KMS-11 (cell line): ENCODE data around the gene PRRX1.

Experiments used
- H2AFZ ChIP-seq: fragments of 200-600 bp; sonication (generic); 2 replicates; pipeline ENCODE4 v1.6.1; 2016; ENCODE audit warnings: antibody characterized with exemption, mixed run types, low read depth
- H3K27ac ChIP-seq: fragments of 200-600 bp; sonication (generic); 2 replicates; pipeline ENCODE4 v1.6.1; 2016; ENCODE audit warnings: mild to moderate bottlenecking, mixed run types
- H3K27me3 ChIP-seq: fragments of 200-600 bp; sonication (generic); 2 replicates; pipeline ENCODE4 v1.6.1; 2017; ENCODE audit warnings: mild to moderate bottlenecking, low read depth, mixed run types, moderate library complexity; ENCODE audit not compliant: insufficient read depth
- H3K36me3 ChIP-seq: fragments of 200-600 bp; sonication (generic); 2 replicates; pipeline ENCODE4 v1.6.1; 2017; ENCODE audit warnings: mild to moderate bottlenecking, mixed run types; ENCODE audit not compliant: insufficient read depth
- H3K4me1 ChIP-seq: fragments of 200-600 bp; sonication (generic); 2 replicates; pipeline ENCODE4 v1.6.1; 2016; ENCODE audit warnings: mild to moderate bottlenecking, low read depth, mixed run types; ENCODE audit not compliant: poor library complexity, severe bottlenecking
- H3K4me2 ChIP-seq: fragments of 200-600 bp; sonication (generic); 2 replicates; pipeline ENCODE4 v1.7.0; 2016; ENCODE audit warnings: mild to moderate bottlenecking, mixed run types
- H3K4me3 ChIP-seq: fragments of 200-600 bp; sonication (generic); IDR thresholded peaks from 2 replicates; pipeline ENCODE4 v1.6.1; 2017; ENCODE audit warnings: low read depth, low read length, mixed read lengths; ENCODE audit not compliant: insufficient read depth
- H3K79me2 ChIP-seq: fragments of 200-600 bp; sonication (generic); 2 replicates; pipeline ENCODE4 v1.6.1; 2016; ENCODE audit warnings: low read depth, mixed run types; ENCODE audit not compliant: insufficient read depth
- H3K9ac ChIP-seq: fragments of 200-600 bp; sonication (generic); 2 replicates; pipeline ENCODE4 v1.6.1; 2016; ENCODE audit warnings: mild to moderate bottlenecking, mixed run types
- H4K20me1 ChIP-seq: fragments of 200-600 bp; sonication (generic); 2 replicates; pipeline ENCODE4 v1.6.1; 2016; ENCODE audit warnings: mild to moderate bottlenecking, mixed run types; ENCODE audit not compliant: insufficient read depth
- TF ChIP-seq, protein P1 (sequence below): fragments of 200-600 bp; sonication (generic); conservative IDR thresholded peaks from 2 replicates; pipeline ENCODE4 v1.6.1; 2017; ENCODE audit warnings: low read depth, mild to moderate bottlenecking, antibody characterized with exemption, low read length, moderate library complexity, mixed read lengths

Gene PRRX1

GRCh38 chr1:170663404-170664092, 383 bp upstream of the PRRX1 start:
- H3K4me1 ChIP-seq: no peaks in the 10 kb centered on the region
- no peak overlapping the region for H3K27ac ChIP-seq
- no peak overlapping the region for H2AFZ ChIP-seq
- no peaks in the 10 kb centered on the region for H3K27me3 ChIP-seq
- no peak overlapping the region for H3K4me3 ChIP-seq
- H3K4me2 ChIP-seq: no peak overlapping the region
- TF ChIP-seq, protein P1, sequence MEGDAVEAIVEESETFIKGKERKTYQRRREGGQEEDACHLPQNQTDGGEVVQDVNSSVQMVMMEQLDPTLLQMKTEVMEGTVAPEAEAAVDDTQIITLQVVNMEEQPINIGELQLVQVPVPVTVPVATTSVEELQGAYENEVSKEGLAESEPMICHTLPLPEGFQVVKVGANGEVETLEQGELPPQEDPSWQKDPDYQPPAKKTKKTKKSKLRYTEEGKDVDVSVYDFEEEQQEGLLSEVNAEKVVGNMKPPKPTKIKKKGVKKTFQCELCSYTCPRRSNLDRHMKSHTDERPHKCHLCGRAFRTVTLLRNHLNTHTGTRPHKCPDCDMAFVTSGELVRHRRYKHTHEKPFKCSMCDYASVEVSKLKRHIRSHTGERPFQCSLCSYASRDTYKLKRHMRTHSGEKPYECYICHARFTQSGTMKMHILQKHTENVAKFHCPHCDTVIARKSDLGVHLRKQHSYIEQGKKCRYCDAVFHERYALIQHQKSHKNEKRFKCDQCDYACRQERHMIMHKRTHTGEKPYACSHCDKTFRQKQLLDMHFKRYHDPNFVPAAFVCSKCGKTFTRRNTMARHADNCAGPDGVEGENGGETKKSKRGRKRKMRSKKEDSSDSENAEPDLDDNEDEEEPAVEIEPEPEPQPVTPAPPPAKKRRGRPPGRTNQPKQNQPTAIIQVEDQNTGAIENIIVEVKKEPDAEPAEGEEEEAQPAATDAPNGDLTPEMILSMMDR: no peak
- no peaks in the 10 kb centered on the region for H3K36me3 ChIP-seq
- no peak overlapping the region for H3K9ac ChIP-seq
- H4K20me1 ChIP-seq: no peaks in the 10 kb centered on the region
- H3K79me2 ChIP-seq: no peaks in the 10 kb centered on the region

DNA sequence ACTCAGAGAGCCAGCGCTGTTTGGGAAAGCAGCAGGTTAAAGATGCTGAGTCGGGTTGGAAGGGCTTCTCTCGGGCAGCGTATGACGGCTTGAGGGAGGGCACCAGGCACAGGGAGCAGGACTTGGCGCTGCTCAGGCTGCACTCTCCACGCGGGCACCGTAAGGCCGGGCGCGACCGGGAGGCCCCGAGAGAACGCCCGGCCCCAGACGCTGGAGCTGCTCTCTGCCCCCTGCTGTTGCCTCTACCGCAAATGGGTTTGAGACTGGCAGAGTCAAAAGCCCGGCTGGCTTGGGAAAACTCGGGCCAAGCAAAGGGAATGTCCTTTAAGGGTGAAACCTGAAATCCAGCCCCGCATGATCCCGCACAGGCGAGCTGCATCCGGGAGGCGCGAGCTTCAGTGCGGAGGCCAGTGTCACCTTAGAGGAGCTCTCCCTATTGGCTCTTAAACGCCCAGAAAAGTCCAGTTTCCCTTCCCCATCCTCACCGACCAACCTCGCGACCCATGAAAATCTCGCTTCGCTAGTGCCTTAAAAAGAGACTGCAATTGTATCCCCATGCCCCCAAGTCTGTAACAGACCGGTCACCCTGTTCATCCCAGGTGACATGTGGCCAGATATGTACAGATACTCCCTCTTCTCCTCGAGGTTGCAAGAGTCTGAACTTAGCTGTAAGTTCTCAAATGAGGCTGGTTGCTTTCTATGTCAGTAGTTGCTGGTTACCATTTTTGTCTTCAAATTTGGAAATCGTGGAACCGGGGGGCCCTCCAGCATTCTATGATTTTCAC, 1.1 kb downstream of the PRRX1 start:
- H3K79me2 ChIP-seq: no peaks in the 10 kb centered on the region
- no peaks in the 10 kb centered on the region for H3K27me3 ChIP-seq
- TF ChIP-seq, protein P1: no peak
- H4K20me1 ChIP-seq: no peaks in the 10 kb centered on the region
- no peak overlapping the region for H3K9ac ChIP-seq
- H3K27ac ChIP-seq: no peak overlapping the region
- no peaks in the 10 kb centered on the region for H3K4me1 ChIP-seq
- no peak overlapping the region for H3K4me3 ChIP-seq
- H3K4me2 ChIP-seq: no peak overlapping the region
- H3K36me3 ChIP-seq: no peaks in the 10 kb centered on the region
- no peak overlapping the region for H2AFZ ChIP-seq

DNA sequence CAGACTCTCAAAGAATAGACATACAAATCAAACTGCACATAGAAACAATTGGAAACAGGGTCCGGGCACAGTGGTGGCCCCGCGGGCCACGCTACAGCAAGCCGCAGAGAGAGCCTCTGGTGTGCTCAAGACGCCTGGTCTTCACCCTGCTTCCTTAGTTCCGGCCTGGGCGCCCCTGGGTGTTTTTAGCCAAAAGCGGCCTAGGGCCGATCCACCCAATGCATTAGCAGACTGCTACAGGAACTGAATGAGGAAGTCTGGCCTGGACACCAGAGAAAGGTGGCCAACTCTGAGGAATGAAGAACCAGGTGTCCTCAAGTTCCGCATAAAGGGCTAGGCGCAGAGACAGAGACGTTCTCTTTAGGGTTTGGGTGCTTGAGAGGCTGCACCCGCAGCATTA, 1.7 kb downstream of the PRRX1 start:
- H3K4me3 ChIP-seq: no peak overlapping the region
- no peaks in the 10 kb centered on the region for H3K4me1 ChIP-seq
- H4K20me1 ChIP-seq: no peaks in the 10 kb centered on the region
- no peak overlapping the region for H3K9ac ChIP-seq
- no peaks in the 10 kb centered on the region for H3K79me2 ChIP-seq
- H3K36me3 ChIP-seq: no peaks in the 10 kb centered on the region
- TF ChIP-seq, protein P1: no peak
- H3K27ac ChIP-seq: no peak overlapping the region
- no peak overlapping the region for H2AFZ ChIP-seq
- H3K27me3 ChIP-seq: no peaks in the 10 kb centered on the region
- H3K4me2 ChIP-seq: no peak overlapping the region

DNA sequence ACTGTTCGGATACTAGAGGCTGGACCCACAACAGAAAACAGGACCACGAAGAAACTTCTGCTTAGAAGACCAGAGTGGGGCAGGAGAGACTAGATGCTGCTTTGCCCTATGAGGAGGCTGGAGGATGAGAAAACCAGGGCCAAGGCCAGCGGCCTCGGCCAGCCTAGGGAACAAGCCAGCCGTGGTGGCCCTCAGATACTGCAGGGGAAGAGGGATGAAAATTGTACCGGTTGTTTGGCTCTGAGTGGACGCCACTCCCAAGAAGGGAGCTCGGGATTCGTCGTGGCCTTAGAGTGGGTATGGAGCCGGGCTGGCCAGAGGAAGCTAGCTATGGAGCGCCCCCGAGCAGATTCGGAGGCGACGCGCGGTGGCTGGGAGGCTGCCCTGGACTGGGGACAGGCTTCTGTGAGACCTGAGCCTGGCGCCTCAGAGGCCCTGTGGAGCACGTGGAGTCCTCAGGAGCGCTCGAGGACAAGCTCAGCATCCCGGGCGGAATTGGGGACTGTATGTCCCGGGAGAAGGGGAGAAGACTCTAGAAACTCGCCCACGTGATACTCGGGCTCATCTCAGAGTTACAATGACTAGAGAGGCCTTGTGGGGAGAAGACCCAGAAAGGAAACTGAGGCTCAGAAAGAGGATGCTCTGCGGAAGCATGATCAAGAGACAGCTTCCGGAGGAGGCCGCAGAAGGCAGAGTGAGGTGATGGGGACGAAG, 2.8 kb downstream of the PRRX1 start:
- Histone ChIP-seq H3K4me1 (no peaks in the 10 kb centered on the region), H3K9ac (no peak overlapping the region), H3K4me3 (no peak overlapping the region), H3K36me3 (no peaks in the 10 kb centered on the region), H3K27ac (no peak overlapping the region), H2AFZ (no peak overlapping the region), H3K4me2 (no peak overlapping the region), H3K27me3 (no peaks in the 10 kb centered on the region), H3K79me2 (no peaks in the 10 kb centered on the region), H4K20me1 (no peaks in the 10 kb centered on the region)
- TF ChIP-seq, protein P1: no peak
